DOHH2 (cell line): ENCODE measurements around the gene GAPDHS.

Source experiments
- CTCF ChIP-seq: fragments of 200-600 bp; sonication (generic); IDR thresholded peaks from one replicate; pipeline ENCODE4 v1.5.1; 2014; ENCODE audit warnings: antibody characterized with exemption, mild to moderate bottlenecking, low read depth, low read length; ENCODE audit not compliant: poor library complexity, severe bottlenecking
- EZH2phosphoT487 ChIP-seq: fragments of 200-600 bp; sonication (generic); IDR thresholded peaks from 2 replicates; pipeline ENCODE4 v1.6.1; 2017; ENCODE audit warnings: borderline replicate concordance, mild to moderate bottlenecking, antibody characterized with exemption, low read length, moderate library complexity, mixed read lengths

- TF ChIP-seq CTCF (no peak), EZH2phosphoT487 (no peak)
Observed at GRCh38 chr19:35565016-35565856, 32.0 kb downstream of the GAPDHS start.
